Vagina (tissue), 2 donors: ENCODE measurements around the gene NDOR1. TPM values are rescaled to one million over a fixed set of nuclear protein-coding genes. Genes with fewer than 3 reads are reported as not detected.

Experiments
- DNase-seq, 2 donors: peaks; one replicate each; pipeline ENCODE4 v3.0.0-alpha.2; 2017; ENCODE audit errors: extremely low spot score in 2 of 2
- H3K27ac ChIP-seq: fragments of 200-600 bp; sonication (generic); one replicate; pipeline ENCODE4 v1.5.1; 2019
- H3K27me3 ChIP-seq: fragments of 200-600 bp; sonication (generic); one replicate; pipeline ENCODE4 v1.5.1; 2019
- H3K36me3 ChIP-seq, 2 donors: fragments of 200-600 bp; sonication (generic); one replicate each; pipeline ENCODE4 v1.5.1; 2017 to 2019
- H3K4me1 ChIP-seq: fragments of 200-600 bp; sonication (generic); one replicate; pipeline ENCODE4 v1.5.1; 2019
- H3K4me3 ChIP-seq, 2 donors: fragments of 200-600 bp; sonication (generic); 1 replicate in 1 of 2; 2 replicates in 1 of 2; pipeline ENCODE4 v1.5.1; 2016 to 2019
- H3K9me3 ChIP-seq: fragments of 200-600 bp; sonication (generic); one replicate; pipeline ENCODE4 v1.5.1; 2019
- CTCF ChIP-seq, 3 experiments: fragments of 450-650 bp in 2 of 3; fragments of 200-600 bp in 1 of 3; sonication (generic) in 1 of 3; IDR thresholded peaks; one replicate each; pipeline ENCODE4 v1.5.1; 2017 to 2019; ENCODE audit warnings: antibody characterized with exemption in 3 of 3, mild to moderate bottlenecking in 2 of 3, moderate library complexity in 2 of 3
- POLR2A ChIP-seq, 2 donors: fragments of 450-650 bp; IDR thresholded peaks; one replicate each; pipeline ENCODE4 v1.6.1; 2017; ENCODE audit warnings: antibody characterized with exemption in 2 of 2, mild to moderate bottlenecking in 2 of 2, moderate library complexity in 2 of 2
- POLR2AphosphoS5 ChIP-seq, 2 donors: sonication (generic); formaldehyde crosslinking; IDR thresholded peaks; one replicate each; pipeline ENCODE4 v1.9.0; 2017; ENCODE audit warnings: antibody characterized with exemption in 2 of 2, mild to moderate bottlenecking in 2 of 2, low read depth in 1 of 2; ENCODE audit not compliant: insufficient read depth in 1 of 2
- intact Hi-C: fragments of 100-400 bp; cut with DNase I; formaldehyde crosslinking; loops from one replicate; pipeline ENCODE4 v1.15.1; 2023
- total RNA-seq: library from RNA; depleted of rRNA; stranded (reverse); fragments of >200 nt; gene quantifications from one replicate; pipeline ENCODE4 v1.2.3, GENCODE V29; 2016

The NDOR1 gene
- total RNA-seq, 1 donor from 2014 or later: 12.0 TPM

GRCh38 chr9:137243626-137244485 lies 38.4 kb downstream of the NDOR1 start:
- TF ChIP-seq POLR2A (IDR thresholded peaks at IDR 0.05): no peak
- no peak for TF ChIP-seq POLR2AphosphoS5 (IDR thresholded peaks at IDR 0.05; ENCODE audit: insufficient read depth in 1 of 2, low read depth in 1 of 2)
- TF ChIP-seq CTCF (IDR thresholded peaks at IDR 0.05): no peak
- H3K27ac ChIP-seq: no peak overlapping the region
- no peaks in the 10 kb centered on the region for H3K27me3 ChIP-seq
- no peak for DNase-seq
- no peak overlapping the region for H3K4me3 ChIP-seq
- peaks cover 48% of the 10 kb centered on the region for H3K4me1 ChIP-seq
- H3K9me3 ChIP-seq: no peaks in the 10 kb centered on the region
- intact Hi-C loops: no loop called here
- H3K36me3 ChIP-seq: peaks cover 0 to 14% of the 10 kb centered on the region in 2 donors

GRCh38 chr9:137244486-137245449 lies 39.3 kb downstream of the NDOR1 start:
- intact Hi-C loops: no loop called here
- no peak for DNase-seq
- Histone ChIP-seq H3K27me3 (no peaks in the 10 kb centered on the region), H3K36me3 (peaks cover 0 to 14% of the 10 kb centered on the region in 2 donors), H3K9me3 (no peaks in the 10 kb centered on the region), H3K4me3 (no peak overlapping the region), H3K27ac (no peak overlapping the region), H3K4me1 (peaks cover 40% of the 10 kb centered on the region)
- TF ChIP-seq CTCF (IDR thresholded peaks at IDR 0.05): no peak
- TF ChIP-seq POLR2A (IDR thresholded peaks at IDR 0.05): no peak
- TF ChIP-seq POLR2AphosphoS5 (IDR thresholded peaks at IDR 0.05; ENCODE audit: insufficient read depth in 1 of 2, low read depth in 1 of 2): no peak

GRCh38 chr9:137245450-137246421 lies 40.2 kb downstream of the NDOR1 start:
- Histone ChIP-seq H3K4me3 (no peak overlapping the region), H3K36me3 (peaks cover 0 to 14% of the 10 kb centered on the region in 2 donors), H3K27ac (no peak overlapping the region), H3K9me3 (no peaks in the 10 kb centered on the region), H3K4me1 (peaks cover 35% of the 10 kb centered on the region), H3K27me3 (no peaks in the 10 kb centered on the region)
- TF ChIP-seq POLR2AphosphoS5 (IDR thresholded peaks at IDR 0.05; ENCODE audit: insufficient read depth in 1 of 2, low read depth in 1 of 2): no peak
- no peak for TF ChIP-seq POLR2A (IDR thresholded peaks at IDR 0.05)
- no peak for TF ChIP-seq CTCF (IDR thresholded peaks at IDR 0.05)
- intact Hi-C loops: no loop called here
- no peak for DNase-seq

- Histone ChIP-seq H3K4me3 (no peak overlapping the region), H3K4me1 (peaks cover 27% of the 10 kb centered on the region), H3K27ac (no peak overlapping the region), H3K36me3 (peaks cover 0 to 14% of the 10 kb centered on the region in 2 donors), H3K9me3 (no peaks in the 10 kb centered on the region), H3K27me3 (no peaks in the 10 kb centered on the region)
- DNase-seq: no peak
- TF ChIP-seq CTCF (IDR thresholded peaks at IDR 0.05): no peak
- TF ChIP-seq POLR2AphosphoS5 (IDR thresholded peaks at IDR 0.05; ENCODE audit: insufficient read depth in 1 of 2, low read depth in 1 of 2): no peak
- no peak for TF ChIP-seq POLR2A (IDR thresholded peaks at IDR 0.05)
- intact Hi-C loops: no loop called here
These were observed 41.8 kb downstream of the NDOR1 start for GRCh38 chr9:137247135-137247915.
